C4-2B (cell line): ENCODE measurements around the gene NKX2-2.
A peak's percentile ranks its signal among the peaks of the same experiment; 100 is the strongest.

Experiments used
- H3K27ac ChIP-seq: fragments of 450-650 bp; 2 replicates; pipeline ENCODE4 v1.5.1; 2017
- ZFX ChIP-seq: fragments of 450-650 bp; IDR thresholded peaks from 2 replicates; pipeline ENCODE4 v1.6.1; 2017
- TF ChIP-seq, protein P1 (sequence below): fragments of 450-650 bp; conservative IDR thresholded peaks from 2 replicates; pipeline ENCODE4 v1.5.1; 2017; ENCODE audit warnings: mild to moderate bottlenecking

The NKX2-2 gene

DNA sequence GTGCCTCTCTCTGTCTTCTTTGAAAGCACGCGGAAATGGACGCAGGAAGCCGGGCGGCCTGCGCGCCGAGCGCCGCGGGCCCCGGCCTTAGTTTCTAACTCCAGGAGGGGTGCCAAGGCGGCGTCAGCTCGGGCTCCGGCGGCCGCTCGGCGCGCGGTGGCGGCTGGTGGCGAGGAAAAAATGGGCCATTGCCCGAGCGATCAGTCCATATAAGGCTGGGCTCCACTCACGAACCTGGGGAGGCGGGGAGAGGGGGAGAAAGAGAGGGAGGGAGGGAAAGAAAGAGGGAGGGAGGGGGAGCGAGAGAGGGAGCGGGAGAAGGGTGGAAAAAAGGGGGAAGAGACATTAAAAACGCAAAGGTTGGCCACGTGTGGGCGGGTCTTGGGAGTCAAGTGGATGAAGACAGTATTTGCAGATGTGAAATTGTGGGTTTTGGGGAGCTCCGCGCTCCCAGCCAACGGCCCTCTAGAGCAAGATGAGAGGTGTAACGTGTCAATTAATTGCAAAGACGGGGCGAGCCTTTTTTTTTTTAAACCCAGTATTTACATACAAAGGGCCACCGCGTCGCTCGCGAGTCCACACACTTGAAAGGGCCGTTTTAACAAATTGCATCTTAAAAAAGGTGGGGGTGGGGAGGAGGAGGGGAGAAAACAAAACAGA lies at the start of gene NKX2-2:
Gene NKX2-2 (minus strand): TSS at position 184 of the 660 bp plus-strand sequence. CDS start 395 bp downstream, outside the sequence.
- TF ChIP-seq, protein P1, sequence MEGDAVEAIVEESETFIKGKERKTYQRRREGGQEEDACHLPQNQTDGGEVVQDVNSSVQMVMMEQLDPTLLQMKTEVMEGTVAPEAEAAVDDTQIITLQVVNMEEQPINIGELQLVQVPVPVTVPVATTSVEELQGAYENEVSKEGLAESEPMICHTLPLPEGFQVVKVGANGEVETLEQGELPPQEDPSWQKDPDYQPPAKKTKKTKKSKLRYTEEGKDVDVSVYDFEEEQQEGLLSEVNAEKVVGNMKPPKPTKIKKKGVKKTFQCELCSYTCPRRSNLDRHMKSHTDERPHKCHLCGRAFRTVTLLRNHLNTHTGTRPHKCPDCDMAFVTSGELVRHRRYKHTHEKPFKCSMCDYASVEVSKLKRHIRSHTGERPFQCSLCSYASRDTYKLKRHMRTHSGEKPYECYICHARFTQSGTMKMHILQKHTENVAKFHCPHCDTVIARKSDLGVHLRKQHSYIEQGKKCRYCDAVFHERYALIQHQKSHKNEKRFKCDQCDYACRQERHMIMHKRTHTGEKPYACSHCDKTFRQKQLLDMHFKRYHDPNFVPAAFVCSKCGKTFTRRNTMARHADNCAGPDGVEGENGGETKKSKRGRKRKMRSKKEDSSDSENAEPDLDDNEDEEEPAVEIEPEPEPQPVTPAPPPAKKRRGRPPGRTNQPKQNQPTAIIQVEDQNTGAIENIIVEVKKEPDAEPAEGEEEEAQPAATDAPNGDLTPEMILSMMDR: no peak
- TF ChIP-seq ZFX: no peak
- peak within 1 kb of the TSS; percentile 81 for H3K27ac ChIP-seq

DNA sequence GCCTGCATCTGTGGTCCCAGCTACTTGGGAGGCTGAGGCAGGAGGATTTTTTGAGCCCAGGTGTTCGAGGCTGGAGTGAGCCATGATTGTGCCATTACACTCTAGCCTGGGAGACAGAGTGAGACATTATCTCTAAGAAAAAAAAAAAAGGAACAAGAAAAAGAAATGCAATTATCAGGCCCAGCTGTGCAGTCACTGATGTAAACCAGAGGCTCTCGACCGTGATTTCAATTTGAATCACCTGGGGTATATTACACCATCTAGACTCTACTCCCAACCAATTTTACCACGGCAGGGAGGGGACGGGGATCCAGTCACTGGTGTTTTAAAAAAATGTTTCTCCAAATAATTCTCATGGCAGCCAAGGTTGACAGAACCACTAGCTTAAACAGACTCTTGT lies 48.8 kb upstream of the NKX2-2 start:
- H3K27ac ChIP-seq: no peak overlapping the region
- no peak for TF ChIP-seq ZFX
- TF ChIP-seq, protein P1: no peak

DNA sequence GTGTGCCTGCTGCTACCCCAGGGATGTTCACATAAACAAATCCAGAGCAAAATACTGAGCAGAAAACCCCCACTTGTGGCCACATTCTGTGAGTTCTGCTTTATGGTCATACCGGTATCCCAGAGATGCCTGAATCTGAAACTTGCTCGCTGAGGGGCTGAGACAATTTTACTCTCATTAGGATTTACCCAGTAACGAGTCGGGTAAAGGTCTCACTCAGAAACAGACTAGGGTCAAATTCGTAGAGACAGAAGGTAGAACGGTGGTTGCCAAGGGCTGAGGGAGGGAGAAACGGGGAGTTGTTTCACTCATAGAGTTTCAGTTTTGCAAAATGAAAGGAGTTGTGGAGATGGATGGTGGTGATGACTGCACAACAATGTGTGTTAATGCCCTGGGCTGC lies 45.4 kb upstream of the NKX2-2 start:
- TF ChIP-seq ZFX: no peak
- TF ChIP-seq, protein P1: no peak
- no peak overlapping the region for H3K27ac ChIP-seq

DNA sequence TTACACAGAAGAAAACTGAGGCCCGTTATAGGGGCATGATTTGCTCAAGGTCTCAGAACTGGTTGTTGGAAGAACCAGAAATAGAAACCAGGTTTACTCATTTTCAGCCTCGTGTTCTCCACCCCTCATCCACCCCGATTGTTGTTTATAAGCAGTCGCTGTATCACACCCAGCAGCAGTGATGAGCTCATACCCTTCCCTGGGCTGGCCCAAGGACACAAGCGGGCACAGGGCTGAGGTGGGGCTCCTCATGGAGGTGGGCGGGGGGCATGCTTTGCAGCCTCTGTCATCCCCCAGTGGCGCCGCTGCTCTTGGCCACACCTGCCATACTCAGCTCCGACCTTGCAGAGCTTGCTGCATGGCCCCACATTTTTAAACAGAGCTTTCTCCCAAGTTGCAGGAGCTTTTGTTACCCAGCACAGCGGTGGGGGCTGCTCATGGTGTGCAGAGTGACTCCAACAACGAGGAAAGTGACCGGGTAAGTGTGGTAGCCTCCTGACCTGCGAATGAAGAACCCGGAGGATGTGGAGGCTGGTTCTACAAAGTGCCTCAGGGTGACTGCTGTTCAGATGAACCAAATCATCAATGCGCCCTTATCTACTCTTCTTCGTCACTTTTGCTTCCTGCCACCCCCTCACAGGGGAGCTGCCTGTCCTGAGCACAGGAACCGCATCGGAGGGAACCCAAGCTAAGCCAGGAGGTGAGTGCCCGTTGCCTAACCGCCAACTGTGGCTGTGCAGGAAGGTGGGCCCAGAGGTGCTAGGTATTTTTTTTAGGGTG lies 43.6 kb upstream of the NKX2-2 start:
- H3K27ac ChIP-seq: no peak overlapping the region
- TF ChIP-seq ZFX: no peak
- TF ChIP-seq, protein P1: no peak

DNA sequence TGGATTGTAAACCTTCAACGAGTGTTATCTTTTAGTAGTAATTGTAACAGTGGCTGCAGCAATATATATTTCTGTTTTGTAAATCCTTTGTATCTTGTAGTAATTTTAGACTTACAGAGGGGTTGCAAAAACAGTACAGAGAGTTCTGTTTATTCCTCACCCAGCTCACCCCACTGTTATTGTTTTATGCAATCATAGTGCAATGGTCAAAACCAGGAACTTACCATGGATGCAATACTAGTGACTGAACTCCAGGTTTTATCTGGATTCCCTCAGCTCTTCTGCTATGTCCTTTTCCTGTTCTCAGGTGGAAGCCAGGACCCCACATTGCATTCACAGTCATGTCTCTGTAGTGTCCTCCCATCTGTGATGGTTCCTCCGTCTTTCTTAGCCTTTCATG lies 42.5 kb upstream of the NKX2-2 start:
- H3K27ac ChIP-seq: no peak overlapping the region
- TF ChIP-seq, protein P1: no peak
- no peak for TF ChIP-seq ZFX

DNA sequence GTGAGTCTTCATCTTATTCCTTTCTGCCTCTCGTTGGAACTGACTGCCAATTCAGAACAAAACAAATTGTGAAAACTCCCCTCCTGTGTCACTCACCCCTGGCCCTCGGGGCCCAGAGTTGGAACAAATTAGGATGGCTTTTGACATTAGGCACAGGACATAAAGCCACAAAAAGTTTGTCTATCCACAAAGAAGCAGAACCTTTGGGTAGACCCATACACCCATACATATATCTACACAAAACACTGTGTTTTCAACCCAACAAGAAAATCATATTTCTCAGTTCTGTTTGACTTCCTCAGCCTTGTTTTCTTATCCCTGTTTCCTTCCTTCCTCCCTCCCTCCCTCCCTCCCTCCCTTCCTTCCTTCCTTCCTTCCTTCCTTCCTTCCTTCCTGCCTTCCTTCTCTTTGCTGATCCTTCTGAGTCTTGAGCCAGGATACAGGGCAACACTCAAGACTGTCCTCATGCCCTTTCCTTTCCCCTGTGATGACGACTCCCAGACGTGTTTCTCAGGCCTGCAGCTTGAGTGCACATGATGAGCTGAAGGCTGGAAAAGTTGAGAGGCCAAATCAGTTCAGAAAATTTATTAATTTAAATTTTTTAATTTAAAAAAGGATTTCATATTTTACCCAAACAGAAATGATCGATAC lies 41.7 kb upstream of the NKX2-2 start:
- no peak overlapping the region for H3K27ac ChIP-seq
- TF ChIP-seq ZFX: no peak
- TF ChIP-seq, protein P1: no peak

DNA sequence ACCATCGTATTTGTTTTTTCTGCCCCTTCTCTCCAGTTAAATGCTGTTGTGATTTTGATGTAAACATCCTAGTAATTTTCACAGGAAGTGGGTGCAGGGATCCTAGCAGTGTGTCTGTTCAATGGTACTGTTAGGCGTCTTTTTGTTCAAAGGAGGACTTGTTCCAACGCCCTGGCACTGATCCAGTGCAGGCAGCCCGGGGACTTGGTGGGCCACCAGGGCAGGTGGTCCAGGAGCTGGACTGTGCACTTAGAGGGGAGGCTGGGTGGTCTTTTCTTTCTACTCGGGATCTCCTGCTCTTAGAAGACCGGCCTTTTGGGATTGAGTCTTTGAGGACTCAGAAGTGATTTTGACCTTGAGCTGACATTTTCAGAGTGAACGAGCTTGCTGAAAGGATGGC lies 41.1 kb upstream of the NKX2-2 start:
- no peak overlapping the region for H3K27ac ChIP-seq
- TF ChIP-seq, protein P1: no peak
- TF ChIP-seq ZFX: no peak
